PC-3 (cell line): Measurements from ENCODE around the gene PTGER2.

Experiments used
- EZH2 ChIP-seq: fragments of 300-600 bp; sonication (generic); IDR thresholded peaks from one replicate; pipeline ENCODE4 v1.6.1; 2017; ENCODE audit warnings: antibody characterized with exemption, mild to moderate bottlenecking, low read length; ENCODE audit not compliant: unreplicated experiment
- TF ChIP-seq, protein P1 (sequence below): fragments of 300-600 bp; sonication (generic); conservative IDR thresholded peaks from 2 replicates; pipeline ENCODE4 v1.5.1; 2017; ENCODE audit warnings: antibody characterized with exemption, low read depth, mild to moderate bottlenecking, low read length

DNA sequence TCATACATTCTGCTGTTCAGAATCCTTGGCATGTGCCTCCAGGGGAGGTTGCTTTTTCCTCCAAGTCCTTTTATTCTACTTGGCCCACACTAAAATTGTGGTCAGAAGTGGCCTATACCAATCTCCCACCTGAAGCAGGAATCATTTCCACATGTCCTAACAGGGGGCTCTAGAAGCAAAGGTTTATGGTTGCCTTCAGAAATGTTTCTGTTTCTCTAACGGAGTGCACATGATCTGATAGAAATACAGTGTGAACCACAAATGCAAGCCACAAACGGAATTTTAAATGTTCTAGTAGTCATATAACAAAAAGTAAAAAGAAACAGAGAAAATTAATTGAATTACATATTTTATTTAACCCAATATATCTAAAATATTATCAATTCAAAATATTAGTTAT, 4.0 kb downstream of the PTGER2 start:
- TF ChIP-seq EZH2, result no peak
- TF ChIP-seq, protein P1, sequence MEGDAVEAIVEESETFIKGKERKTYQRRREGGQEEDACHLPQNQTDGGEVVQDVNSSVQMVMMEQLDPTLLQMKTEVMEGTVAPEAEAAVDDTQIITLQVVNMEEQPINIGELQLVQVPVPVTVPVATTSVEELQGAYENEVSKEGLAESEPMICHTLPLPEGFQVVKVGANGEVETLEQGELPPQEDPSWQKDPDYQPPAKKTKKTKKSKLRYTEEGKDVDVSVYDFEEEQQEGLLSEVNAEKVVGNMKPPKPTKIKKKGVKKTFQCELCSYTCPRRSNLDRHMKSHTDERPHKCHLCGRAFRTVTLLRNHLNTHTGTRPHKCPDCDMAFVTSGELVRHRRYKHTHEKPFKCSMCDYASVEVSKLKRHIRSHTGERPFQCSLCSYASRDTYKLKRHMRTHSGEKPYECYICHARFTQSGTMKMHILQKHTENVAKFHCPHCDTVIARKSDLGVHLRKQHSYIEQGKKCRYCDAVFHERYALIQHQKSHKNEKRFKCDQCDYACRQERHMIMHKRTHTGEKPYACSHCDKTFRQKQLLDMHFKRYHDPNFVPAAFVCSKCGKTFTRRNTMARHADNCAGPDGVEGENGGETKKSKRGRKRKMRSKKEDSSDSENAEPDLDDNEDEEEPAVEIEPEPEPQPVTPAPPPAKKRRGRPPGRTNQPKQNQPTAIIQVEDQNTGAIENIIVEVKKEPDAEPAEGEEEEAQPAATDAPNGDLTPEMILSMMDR, result no peak
